Mononuclear cell (primary cell): ENCODE results near the gene ZDHHC11B. TPM values are rescaled to one million over a fixed set of nuclear protein-coding genes. Genes with fewer than 3 reads are reported as not detected.
"Not testable (repeated sequence)": the region's sequence is repeated elsewhere in the genome, so short reads cannot be mapped to it uniquely, and the experiment has no call there.

Source experiments
- H3K27me3 ChIP-seq: 2 replicates; pipeline ENCODE4 v1.6.0; 2011; ENCODE audit warnings: low read length, control low read depth; ENCODE audit not compliant: insufficient read depth
- H3K4me1 ChIP-seq: 2 replicates; pipeline ENCODE4 v1.5.1; 2011; ENCODE audit warnings: mild to moderate bottlenecking, low read length, control low read depth; ENCODE audit not compliant: insufficient read depth
- H3K4me3 ChIP-seq: 2 replicates; pipeline ENCODE4 v1.5.1; 2011; ENCODE audit warnings: mild to moderate bottlenecking, low read length, moderate library complexity
- H3K9me3 ChIP-seq: 2 replicates; pipeline ENCODE4 v1.5.1; 2011; ENCODE audit warnings: low read depth, mild to moderate bottlenecking, control low read depth, low read length
- total RNA-seq: library from RNA; depleted of rRNA; stranded (reverse); fragments of >200 nt; gene quantifications from one replicate; pipeline ENCODE4 v1.2.3, GENCODE V29; 2012

ZDHHC11B gene
- total RNA-seq, 1 donor = 0.73 TPM

DNA sequence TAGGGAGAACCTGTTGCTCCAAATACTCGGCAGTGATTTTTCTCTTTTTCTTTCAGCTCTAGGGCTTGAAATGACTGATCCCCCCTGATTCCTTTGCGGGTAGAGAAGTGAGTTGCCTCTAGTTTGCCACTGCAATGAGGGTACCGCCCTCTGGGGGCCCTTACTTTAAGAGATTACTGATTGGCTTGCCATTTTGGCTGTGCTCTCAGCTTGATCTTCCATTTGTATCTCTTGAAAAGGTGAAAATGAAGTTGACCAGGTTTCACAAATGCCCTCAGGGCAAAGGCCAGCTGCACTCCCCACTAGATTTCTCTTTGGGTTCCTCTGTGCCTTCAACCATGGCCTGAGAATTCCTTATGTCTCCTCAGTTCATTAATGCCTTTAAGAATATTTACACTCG, 13.5 kb upstream of the ZDHHC11B start:
- not testable (repeated sequence) for H3K27me3 ChIP-seq, H3K4me1 ChIP-seq, H3K9me3 ChIP-seq, H3K4me3 ChIP-seq

DNA sequence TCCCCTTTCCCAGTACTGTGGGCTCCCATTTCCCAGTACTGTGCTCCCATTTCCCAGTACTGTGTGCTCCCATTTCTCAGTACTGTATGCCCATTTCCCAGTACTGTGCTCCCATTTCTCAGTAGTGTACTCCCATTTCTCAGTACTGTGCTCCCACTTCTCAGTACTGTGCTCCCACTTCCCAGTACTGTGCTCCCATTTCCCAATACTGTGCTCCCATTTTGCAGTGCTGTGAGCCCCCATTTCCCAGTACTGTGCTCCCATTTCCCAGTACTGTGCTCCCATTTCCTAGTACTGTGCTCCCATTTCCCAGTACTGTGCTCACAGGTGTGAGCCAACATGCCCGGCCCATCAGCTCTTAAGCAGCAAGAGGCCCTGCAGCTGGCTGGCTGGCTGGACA, 11.3 kb upstream of the ZDHHC11B start:
- H3K4me3 ChIP-seq, H3K4me1 ChIP-seq, H3K9me3 ChIP-seq, H3K27me3 ChIP-seq: not testable (repeated sequence)

DNA sequence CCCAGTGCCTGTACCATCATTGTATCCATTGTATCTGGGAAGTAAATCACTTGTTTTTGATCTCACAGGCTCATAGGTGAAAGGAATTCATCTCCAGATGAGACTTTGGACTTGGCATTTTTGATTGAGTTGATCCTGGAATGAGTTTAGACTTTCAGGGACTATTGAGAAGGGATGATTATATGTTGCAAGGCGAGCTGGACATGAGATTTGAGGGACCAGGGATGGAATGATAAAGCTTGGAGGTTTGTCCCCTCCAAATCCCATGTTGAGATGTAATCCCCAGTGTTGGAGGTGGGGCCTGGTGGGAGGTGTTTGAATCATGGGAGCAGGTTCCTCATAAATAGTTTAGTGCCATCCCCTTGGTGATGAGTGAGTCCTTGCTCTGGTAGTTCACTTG, 10.4 kb upstream of the ZDHHC11B start:
- not testable (repeated sequence) for H3K27me3 ChIP-seq, H3K9me3 ChIP-seq, H3K4me3 ChIP-seq

DNA sequence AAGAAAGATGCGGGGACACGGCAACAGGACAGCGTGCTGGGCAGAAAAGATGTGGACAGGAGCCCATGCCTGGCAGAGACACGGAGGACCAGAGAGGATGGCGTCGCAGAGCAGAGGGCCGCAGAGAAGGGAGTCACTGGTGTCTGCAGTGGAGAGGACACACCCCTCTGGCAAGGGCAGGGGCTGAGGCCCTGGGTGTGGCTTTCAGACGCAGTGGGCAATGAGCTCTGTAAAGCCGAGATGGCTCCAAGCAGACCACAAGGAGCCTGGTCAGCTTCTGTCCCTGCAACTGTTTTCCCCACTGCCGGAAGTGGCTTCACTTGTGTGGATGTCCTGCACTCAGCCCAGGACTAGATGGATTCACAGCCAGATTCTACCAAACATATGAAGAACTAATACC, 4.2 kb upstream of the ZDHHC11B start:
- H3K4me1 ChIP-seq, H3K9me3 ChIP-seq, H3K27me3 ChIP-seq, H3K4me3 ChIP-seq: not testable (repeated sequence)

More for the DNA sequence above, 10.4 kb upstream of the ZDHHC11B start:
- not testable (repeated sequence) for H3K4me1 ChIP-seq

- not testable (repeated sequence) for H3K4me1 ChIP-seq, H3K9me3 ChIP-seq, H3K27me3 ChIP-seq, H3K4me3 ChIP-seq
Observed at GRCh38 chr5:787857-788233, 3.3 kb upstream of the ZDHHC11B start.

DNA sequence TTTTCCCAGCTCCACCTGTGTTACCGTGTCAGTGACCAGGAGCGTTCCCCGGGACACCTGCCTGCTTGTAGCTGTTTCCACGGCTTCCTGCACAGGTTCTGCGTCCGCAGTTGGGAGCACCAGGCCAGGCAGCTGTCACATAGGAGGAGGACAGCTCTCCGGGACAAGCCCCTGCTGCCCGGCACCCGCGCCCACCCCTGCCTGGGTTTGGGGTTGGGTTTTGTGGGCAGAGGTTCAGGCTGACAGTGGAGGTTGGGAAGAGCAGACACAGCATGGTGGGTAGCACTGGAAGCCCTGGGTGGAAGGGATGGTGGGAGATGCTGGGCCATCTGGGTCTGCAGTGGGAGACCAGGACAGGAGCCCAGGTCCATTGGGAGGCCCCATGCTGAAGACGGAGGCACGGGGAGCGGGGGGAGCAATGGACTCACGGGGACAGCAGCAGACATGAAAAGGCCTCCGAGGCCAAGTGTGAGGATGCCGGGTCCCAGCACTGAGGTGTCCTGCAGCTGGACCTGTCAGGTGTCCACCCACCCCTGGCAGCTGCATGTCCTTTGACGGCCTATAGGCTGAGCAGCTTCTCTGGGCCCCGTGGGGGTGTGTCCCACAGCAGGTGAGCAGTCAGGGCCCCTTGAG, 2.8 kb upstream of the ZDHHC11B start:
- H3K4me3 ChIP-seq, H3K4me1 ChIP-seq, H3K9me3 ChIP-seq, H3K27me3 ChIP-seq: not testable (repeated sequence)

GRCh38 chr5:785181-785705, 714 bp upstream of the ZDHHC11B start:
- H3K9me3 ChIP-seq, H3K4me1 ChIP-seq, H3K27me3 ChIP-seq: not testable (repeated sequence)
- H3K4me3 ChIP-seq = peak overlapping the region; percentile 32

- H3K27me3 ChIP-seq, H3K9me3 ChIP-seq, H3K4me1 ChIP-seq: not testable (repeated sequence)
- H3K4me3 ChIP-seq = peak overlapping the region; percentile 25
Observed at GRCh38 chr5:783881-784427, 575 bp downstream of the ZDHHC11B start.

GRCh38 chr5:783049-783802, 1.3 kb downstream of the ZDHHC11B start:
- not testable (repeated sequence) for H3K4me3 ChIP-seq, H3K9me3 ChIP-seq, H3K27me3 ChIP-seq, H3K4me1 ChIP-seq

GRCh38 chr5:782356-782755, 2.2 kb downstream of the ZDHHC11B start:
- not testable (repeated sequence) for H3K4me1 ChIP-seq, H3K4me3 ChIP-seq, H3K27me3 ChIP-seq, H3K9me3 ChIP-seq

DNA sequence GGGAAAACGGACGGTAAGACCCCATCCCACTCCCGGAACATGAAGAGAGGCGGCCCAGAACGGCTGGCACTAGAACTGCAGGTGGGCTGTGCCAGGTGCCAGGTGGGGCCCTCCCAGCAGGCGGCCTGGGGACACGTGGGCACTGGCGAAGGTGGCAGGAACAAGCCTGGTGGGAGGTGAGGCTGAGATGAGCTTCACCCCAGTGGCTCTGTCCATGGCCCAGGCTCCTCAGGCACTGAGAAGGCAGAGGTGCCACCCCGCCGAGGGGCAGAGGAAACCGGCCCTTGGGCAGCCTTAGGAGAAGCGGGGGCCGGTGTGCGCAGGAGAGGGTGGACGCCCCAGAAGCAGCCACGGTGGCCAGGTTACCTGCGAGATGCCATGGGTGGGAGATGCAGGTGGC, 4.0 kb downstream of the ZDHHC11B start:
- not testable (repeated sequence) for H3K9me3 ChIP-seq, H3K27me3 ChIP-seq, H3K4me3 ChIP-seq, H3K4me1 ChIP-seq

DNA sequence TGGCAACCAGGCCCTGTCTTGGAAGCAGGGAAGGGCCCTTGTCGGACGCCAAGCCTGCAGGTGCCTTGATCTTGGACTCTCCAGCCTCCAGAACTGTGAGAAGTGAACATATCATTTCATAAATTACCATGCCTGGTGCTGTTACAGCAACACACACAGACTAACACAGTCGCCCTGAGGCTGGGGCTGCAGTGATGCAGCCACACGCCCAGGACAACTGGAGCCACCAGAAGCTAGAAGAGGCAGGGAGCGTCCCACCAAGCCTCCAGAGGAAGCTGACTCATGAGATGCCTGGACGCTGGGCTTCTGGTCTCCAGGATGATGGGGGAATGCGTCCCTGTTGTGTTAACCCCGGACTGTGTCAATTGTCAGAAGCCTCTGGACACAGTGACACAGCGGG, 5.6 kb downstream of the ZDHHC11B start:
- H3K4me3 ChIP-seq, H3K9me3 ChIP-seq, H3K27me3 ChIP-seq, H3K4me1 ChIP-seq: not testable (repeated sequence)

GRCh38 chr5:778421-778820, 6.1 kb downstream of the ZDHHC11B start:
- H3K9me3 ChIP-seq, H3K27me3 ChIP-seq, H3K4me1 ChIP-seq, H3K4me3 ChIP-seq: not testable (repeated sequence)

GRCh38 chr5:777756-778161, 6.8 kb downstream of the ZDHHC11B start:
- H3K9me3 ChIP-seq = no peaks in the 10 kb centered on the region
- H3K27me3 ChIP-seq = no peaks in the 10 kb centered on the region
- H3K4me3 ChIP-seq = no peak overlapping the region
- H3K4me1 ChIP-seq = no peaks in the 10 kb centered on the region

- no peaks in the 10 kb centered on the region for H3K4me1 ChIP-seq
- H3K4me3 ChIP-seq = no peak overlapping the region
- no peaks in the 10 kb centered on the region for H3K9me3 ChIP-seq
- H3K27me3 ChIP-seq = no peaks in the 10 kb centered on the region
Observed at GRCh38 chr5:776862-777711, 7.4 kb downstream of the ZDHHC11B start.
